HCT116 (cell line): ENCODE results near the gene MYO10.

Experiments used
- CTCF ChIP-seq, 3 experiments: fragments of 200-600 bp in 1 of 3; sonication (generic) in 1 of 3; IDR thresholded peaks in 2 of 3; conservative IDR thresholded peaks in 1 of 3; 2 replicates each; pipeline ENCODE4 v1.5.1; 2012 to 2017; ENCODE audit warnings: low read depth in 2 of 3, low read length in 2 of 3, antibody characterized with exemption in 1 of 3, borderline replicate concordance in 1 of 3, control low read depth in 1 of 3, mild to moderate bottlenecking in 1 of 3, mixed read lengths in 1 of 3, mixed run types in 1 of 3, moderate library complexity in 1 of 3; ENCODE audit not compliant: insufficient read depth in 1 of 3
- EGR1 ChIP-seq: IDR thresholded peaks from 2 replicates; pipeline ENCODE4 v1.6.1; 2012; ENCODE audit warnings: low read depth
- EZH2 ChIP-seq: fragments of 200-600 bp; sonication (generic); IDR thresholded peaks from 2 replicates; pipeline ENCODE4 v1.6.1; 2017; ENCODE audit warnings: antibody characterized with exemption, mixed run types
- EZH2phosphoT487 ChIP-seq: fragments of 200-600 bp; IDR thresholded peaks from 2 replicates; pipeline ENCODE4 v1.6.1; 2018; ENCODE audit warnings: antibody characterized with exemption, borderline replicate concordance
- POLR2A ChIP-seq: IDR thresholded peaks from 2 replicates; pipeline ENCODE4 v1.7.0; 2011; ENCODE audit warnings: borderline replicate concordance; ENCODE audit not compliant: insufficient read depth, insufficient read length; ENCODE audit errors: extremely low read depth
- RAD21 ChIP-seq: IDR thresholded peaks from 2 replicates; pipeline ENCODE4 v1.6.1; 2012; ENCODE audit warnings: low read depth, mild to moderate bottlenecking
- ZBTB33 ChIP-seq: IDR thresholded peaks from 2 replicates; pipeline ENCODE4 v1.6.1; 2011; ENCODE audit warnings: mild to moderate bottlenecking, low read length, moderate library complexity; ENCODE audit not compliant: insufficient replicate concordance; ENCODE audit errors: extremely low read depth
- ZFX ChIP-seq: fragments of 450-650 bp; IDR thresholded peaks from 2 replicates; pipeline ENCODE4 v1.6.1; 2017
- ZNF274 ChIP-seq: fragments of 200-500 bp; sonication (Bioruptor generic); IDR thresholded peaks from 2 replicates; pipeline ENCODE4 v1.6.1; 2014; ENCODE audit warnings: mild to moderate bottlenecking, low read depth, low read length, inconsistent platforms

GRCh38 chr5:16639206-16639605, 296.9 kb downstream of the MYO10 start:
- TF ChIP-seq CTCF (IDR thresholded peaks at IDR 0.05 in 2 of 3, conservative IDR thresholded peaks at IDR 0.05 in 1 of 3; ENCODE audit: borderline replicate concordance in 1 of 3, insufficient read depth in 1 of 3, low read depth in 2 of 3, low read length in 2 of 3): no peak
- TF ChIP-seq RAD21: no peak
- no peak for TF ChIP-seq EZH2phosphoT487
- TF ChIP-seq EGR1: no peak
- TF ChIP-seq ZBTB33: no peak
- TF ChIP-seq ZFX: no peak
- no peak for TF ChIP-seq POLR2A
- TF ChIP-seq EZH2: no peak
- no peak for TF ChIP-seq ZNF274
